ENCODE data around the gene OVOL3.
A peak's percentile ranks its signal among the peaks of the same experiment; 100 is the strongest.
"Not testable (repeated sequence)": the region's sequence is repeated elsewhere in the genome, so short reads cannot be mapped to it uniquely, and the experiment has no call there.

Gene OVOL3

DNA sequence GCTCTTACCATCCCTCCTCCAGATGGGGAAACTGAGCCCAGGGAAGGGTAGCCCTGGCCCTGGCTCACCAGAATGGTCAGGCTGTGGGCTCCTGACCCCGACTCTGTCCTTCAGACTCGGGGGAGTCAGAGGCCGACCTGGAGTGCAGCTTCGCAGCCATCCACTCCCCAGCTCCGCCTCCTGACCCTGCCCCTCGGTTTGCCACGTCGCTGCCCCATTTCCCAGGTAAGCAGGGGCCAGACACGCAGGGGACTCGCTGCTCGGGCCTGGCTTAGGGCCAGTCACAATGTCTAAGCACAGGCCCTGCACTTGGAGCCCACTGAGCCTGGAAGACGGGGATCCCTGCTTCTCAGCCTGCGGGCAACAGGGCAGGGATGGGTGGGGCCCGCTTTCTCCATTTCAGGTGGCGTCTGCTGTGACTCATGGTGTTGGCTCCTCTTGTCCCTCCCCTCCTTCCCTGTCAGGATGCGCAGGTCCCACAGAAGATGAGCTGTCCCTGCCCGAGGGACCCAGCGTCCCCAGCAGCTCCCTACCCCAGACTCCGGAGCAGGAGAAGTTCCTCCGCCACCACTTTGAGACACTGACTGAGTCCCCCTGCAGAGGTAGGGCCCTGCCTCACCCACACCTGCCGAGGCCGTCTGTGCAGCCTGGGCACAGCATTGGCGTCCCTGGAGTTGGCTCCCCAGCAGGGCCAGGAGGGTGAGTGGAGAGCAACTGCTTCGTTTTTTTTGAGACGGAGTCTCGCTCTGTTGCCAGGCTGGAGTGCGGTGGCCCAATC is 9.2 kb upstream of the OVOL3 start:
- no peak for DNase-seq

GRCh38 chr19:36103040-36103626 is 7.8 kb upstream of the OVOL3 start:
- no peak for DNase-seq

DNA sequence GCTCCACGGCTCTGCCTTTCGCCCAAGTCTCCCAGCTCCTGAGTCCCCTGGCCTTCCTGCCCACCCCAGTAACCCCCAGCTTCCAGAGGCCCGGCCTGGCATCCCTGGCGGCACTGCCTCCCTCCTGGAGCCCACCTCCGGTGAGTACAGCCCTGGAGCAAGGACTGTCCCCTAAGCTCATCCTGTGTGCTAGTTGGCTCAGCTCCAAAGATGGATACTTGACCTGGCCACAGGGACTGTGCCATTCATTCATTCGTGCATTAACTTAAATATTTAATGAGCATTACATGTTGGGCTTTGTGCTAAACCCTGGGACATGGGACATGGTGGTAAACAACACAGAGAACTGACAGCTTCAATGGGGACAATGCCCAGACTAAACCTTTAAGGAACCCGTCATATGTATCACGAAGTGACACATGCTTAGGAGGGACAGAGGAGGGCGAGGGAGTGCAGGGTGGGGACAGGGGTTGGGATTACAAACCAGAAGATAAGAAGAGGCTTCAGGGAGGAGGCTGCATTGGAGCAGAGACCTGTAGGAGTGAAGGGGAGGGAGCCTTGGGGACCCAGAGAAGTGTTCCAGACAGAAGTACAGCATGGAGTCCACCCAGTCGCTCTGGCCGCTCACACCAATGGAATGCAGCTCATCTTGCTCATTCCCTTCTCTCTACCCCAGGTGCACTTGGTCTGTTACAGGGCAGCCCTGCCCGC is 6.9 kb upstream of the OVOL3 start:
- peak; percentile 1 for DNase-seq

- DNase-seq, result no peak
These were observed 4.5 kb upstream of the OVOL3 start for GRCh38 chr19:36106441-36106840.

DNA sequence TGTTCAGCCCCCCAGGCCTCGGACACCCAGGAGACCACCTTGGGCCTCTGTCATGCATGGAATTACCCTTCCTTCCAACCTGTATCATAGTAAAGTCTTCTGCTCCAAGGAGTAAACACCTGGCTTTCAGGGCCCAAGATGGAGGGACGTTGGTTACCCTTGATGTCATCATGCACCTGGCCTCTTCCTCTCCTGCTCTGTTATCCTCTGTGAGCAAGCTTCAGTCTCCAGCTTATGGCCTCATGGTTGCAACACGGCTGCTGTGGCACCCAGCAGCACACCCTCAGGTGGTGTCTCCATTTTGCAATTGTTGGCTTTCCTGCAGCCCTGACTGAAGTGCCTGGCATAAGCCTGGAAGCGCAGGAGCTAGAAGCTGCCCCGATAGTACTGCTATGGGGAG is 4.0 kb upstream of the OVOL3 start:
- DNase-seq, result no peak

DNA sequence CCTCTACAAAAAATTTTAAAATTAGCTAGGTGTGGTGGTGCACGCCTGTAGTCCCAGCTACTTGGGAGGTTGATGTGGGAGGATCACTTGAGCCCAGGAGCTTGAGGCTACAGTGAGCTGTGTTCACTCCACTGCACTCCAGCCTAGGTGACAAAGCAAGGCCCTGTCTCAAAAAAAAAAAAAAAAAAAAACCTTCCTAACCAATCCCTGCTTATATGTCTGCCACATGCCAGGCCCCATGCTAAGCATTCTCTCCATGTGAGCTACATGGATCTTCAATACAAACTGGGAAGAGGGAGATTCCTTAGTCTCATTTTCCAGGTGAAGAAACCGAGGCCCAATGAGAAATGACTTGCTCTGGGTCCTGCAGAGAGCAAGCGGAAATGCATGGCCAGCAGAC is 2.3 kb upstream of the OVOL3 start:
- no peak for DNase-seq

DNA sequence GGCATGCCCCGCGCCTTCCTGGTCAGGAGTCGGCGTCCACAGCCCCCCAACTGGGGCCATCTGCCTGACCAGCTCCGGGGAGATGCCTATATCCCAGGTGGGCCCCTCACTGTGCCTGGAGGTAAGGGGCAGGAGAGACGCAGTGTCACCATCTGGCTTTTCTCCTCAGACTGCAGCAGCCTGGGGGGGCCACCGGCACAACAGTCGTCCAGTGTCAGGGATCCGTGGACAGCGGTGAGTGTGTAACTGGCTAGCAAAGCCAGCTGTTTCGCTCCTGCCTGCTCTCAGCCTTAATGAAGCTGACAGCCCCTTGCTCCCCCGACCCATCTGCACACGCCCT is 227 bp downstream of the OVOL3 start:
- DNase-seq, result no peak

DNA sequence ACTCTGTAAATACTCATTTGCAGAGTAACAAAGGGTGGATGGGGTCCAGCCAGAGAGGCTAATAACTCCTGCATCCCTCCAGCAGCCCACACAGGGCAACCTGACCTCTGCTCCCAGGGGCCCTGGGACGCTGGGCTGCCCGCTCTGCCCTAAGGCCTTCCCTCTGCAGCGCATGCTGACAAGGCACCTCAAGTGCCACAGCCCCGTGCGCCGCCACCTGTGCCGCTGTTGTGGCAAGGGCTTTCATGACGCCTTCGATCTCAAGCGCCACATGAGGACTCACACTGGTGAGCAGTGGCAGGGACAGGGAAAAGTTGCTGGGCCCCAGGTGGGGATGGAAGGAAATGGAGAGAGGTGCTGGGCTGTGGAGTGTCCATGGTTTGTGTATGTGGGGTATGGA is 1.7 kb downstream of the OVOL3 start:
- DNase-seq, result no peak

DNA sequence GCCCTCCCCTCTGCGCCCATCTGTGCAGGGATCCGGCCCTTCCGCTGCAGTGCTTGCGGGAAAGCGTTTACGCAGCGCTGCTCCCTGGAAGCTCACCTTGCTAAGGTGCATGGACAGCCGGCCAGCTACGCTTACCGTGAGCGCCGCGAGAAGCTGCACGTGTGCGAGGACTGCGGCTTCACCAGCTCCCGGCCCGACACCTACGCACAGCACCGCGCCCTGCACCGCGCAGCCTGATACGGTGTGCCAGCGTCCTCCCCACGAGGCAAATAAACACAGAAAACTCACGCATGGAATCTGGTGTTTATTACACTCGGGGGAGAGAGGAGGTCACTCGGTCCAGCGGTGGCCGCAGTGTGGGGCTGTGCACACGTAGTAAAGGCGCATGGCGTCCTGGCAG is 2.5 kb downstream of the OVOL3 start:
- no peak for DNase-seq

DNA sequence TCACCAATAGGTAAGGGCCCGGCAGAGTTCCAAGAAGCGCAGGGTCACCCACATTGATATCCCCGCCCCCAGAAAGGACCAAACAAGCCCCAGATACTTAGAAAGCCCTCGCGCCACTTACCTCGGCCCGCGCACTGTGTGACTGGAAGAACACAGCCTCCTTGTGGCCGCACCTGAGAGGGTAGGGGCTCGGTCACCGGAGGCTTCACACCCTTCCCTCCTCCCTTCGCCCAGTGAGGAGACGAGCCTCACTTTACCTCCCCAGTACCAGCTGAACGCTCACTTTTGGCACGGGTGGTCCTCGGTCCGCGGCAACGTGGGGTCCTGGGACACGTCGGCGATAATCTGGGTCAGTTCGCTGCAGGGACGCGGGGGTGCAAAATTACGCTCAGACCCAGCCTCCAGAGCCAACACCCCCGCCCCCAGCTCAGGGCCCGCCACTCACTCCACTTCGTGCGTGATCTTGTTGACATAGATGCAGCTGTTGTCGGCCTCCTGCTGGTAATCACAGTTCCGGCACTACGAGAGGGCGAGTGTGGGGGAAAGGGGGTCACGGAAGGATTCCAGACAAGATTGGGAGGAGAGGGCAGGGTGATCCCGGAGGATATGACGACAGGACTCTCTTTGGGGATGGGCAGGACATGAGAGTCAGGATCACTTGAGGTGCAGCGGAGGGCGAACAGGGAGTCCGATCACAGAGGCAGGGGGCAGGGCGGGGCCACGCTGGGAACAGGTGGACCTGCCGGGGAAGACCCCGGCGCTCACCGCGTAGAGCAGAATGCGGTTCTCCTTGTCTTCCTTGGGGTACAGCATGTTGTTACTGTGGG is 3.2 kb downstream of the OVOL3 start:
- DNase-seq, result no peak

DNA sequence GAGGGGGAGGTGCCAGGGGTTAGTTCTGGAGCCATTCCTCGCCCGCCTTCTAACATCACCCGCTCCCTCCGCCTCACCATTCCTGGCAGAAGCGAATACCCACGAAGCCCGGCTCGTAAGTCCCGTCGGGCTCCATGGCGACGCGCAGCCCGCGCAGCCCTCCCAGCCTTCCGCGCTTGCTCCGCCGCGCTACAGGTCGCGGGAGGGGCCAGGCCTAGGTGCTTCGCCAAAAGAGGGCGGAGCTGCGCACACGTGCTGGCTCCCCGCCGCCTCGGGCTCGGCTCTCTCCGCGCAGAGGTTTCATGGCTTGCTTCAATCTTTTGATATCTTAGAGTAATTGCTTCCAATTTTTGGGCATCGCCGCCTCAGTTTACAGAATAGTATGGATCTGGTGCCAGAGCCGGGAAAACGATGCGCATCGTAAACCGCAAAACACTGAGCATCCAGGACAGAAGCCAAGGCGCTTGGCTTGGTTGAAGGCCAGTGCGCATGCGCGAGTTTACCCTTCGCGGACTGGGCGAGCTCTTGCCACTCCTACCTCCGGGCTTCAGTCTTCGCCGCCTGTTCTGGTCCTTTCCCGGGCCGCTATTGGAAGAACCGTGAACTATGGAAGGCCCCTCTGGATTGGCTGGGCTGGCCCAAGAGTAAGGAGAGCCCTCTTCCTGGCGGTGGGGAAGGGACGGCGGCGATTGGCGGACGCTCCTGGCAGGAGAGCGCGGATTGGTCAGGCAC is 3.9 kb downstream of the OVOL3 start, which contains the start of gene POLR2I:
Gene POLR2I (minus strand): TSS at position 155 of the 732 bp plus-strand sequence. CDS start 19 bp downstream, at position 136.
- peak; percentile 100 for DNase-seq

DNA sequence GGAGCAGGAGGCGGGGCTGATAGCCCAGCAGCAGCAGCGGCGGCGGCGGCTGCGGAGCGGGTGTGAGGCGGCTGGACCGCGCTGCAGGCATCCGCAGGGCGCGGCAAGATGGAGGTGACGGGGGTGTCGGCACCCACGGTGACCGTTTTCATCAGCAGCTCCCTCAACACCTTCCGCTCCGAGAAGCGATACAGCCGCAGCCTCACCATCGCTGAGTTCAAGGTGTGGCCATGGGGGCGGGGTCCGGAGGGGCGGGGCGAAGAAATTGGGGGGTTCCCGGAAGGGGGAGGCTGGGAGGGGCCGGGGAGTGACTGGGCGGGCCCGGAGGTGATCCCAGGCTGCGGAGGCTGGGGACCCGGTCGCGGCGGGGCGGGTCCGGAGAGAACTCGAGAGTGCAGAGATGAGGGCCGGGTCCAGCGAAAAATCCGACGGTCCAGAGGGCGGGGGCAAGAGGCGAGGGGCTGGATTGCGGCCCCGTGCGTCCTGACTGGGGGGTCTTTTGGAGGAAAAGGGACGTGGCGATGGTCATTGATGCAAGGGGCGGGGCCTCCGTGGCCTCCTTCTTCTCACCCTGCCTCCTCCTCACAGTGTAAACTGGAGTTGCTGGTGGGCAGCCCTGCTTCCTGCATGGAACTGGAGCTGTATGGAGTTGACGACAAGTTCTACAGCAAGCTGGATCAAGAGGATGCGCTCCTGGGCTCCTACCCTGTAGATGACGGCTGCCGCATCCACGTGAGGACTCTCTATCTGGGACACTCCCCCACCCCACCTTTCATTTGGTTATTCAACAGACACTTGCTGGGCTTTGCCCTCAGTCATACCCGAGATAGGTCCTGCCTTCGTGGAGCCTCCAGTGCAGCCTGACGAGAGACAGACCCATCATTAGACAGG is 4.8 kb downstream of the OVOL3 start, which contains the start of gene TBCB:
Gene TBCB (plus strand): TSS at position 16 of the 891 bp plus-strand sequence. CDS start 93 bp downstream, at position 109.
- peak; percentile 69 for DNase-seq

DNA sequence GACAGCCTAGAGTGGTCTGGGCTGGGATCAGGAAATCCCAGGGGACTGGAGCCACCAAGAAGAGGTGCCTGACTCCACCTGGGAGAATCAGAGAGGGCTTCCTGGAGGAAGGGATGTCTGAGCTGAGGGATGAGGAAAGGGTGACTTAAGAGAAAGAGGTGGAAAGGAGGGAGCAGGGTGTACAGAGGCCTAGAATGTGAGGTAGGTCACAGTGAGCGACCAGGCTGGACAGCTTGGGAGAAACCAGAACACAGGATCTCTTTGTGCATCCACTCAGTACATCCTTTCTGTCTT is 5.3 kb downstream of the OVOL3 start:
- DNase-seq, result no peak

DNA sequence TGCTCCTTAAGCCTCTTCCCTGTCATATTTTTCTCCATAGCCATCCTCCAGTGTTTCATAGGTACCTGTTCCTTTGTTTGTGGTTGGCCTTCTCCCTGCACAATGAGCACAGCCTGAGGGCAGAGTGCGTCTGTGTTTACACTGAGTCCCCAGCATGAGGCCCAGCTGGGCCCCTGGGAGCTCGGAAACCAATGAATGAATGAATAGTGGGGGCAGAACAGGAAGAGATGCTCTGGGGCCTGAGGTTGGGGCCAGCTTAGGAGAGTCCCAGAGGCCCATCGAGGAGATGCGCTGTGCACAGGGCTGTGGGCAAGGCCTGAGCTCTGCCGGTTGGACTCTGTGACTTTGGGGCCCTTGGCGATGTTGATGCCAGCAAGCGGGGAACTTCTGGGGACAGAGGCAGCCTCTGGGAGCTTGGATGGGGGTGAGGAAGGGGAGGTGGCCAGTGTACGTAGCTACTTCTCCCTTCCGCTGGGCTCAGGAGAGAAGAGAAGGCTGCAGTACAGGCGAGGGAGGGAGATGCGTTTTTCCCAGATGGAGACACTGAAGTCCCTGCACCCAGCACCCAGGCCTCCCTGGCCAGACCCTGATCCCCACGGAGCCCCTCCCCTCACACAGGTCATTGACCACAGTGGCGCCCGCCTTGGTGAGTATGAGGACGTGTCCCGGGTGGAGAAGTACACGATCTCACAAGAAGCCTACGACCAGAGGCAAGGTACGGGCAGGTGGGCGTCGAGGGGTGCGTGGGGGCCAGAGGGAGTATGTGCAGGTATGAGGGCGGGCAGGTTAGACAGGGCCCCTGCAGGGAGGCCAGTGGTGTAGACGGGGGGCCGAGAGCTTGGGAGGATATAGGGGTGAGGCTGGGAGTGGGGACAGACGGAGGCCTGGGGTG is 9.4 kb downstream of the OVOL3 start:
- DNase-seq, result no peak

DNA sequence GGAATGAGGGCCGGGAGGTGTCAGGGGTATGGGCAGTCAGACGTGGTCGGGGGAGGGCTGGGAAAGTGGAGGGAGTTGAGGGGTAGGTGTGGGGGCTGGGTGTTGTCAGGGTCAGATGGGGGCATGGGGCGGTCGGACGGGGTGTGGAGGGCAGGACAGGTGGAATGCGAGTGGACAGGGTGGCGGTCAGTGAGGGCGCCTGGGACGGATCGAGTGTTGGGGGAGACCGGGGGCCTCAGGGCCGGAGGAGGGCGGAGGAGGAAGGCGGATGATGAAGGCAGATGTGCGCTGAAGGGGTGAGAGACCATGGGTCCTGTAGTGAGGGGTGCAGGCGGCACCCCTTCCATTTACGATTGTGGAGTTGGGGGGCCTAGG is 10.0 kb downstream of the OVOL3 start:
- DNase-seq, result no peak

GRCh38 chr19:36121486-36122124 is 10.7 kb downstream of the OVOL3 start:
- no peak for DNase-seq

GRCh38 chr19:36125557-36125956 is 14.6 kb downstream of the OVOL3 start:
- DNase-seq, result no peak

GRCh38 chr19:36128392-36128736 is 17.4 kb downstream of the OVOL3 start:
- no peak for DNase-seq

- DNase-seq, result not testable (repeated sequence)
These were observed 20.3 kb downstream of the OVOL3 start for GRCh38 chr19:36131221-36131620.

DNA sequence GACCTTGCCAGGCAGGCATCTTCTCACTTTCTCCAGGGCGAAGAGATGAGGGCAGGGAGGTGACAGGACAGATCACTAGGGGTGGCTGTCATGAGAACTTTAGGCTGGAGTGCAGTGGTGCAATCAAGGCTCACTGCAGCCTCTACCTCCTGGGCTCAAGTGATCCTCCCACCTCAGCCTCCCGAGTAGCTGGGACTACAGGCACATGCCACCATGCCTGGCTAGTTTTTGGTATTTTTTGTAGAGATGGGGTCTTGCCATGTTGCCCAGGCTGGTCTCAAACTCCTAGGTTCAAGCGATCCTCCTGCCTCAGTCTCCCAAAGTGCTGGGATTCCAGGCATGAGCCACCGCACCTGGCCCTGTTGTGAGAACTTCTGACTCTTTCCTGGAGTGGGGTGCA is 23.9 kb downstream of the OVOL3 start:
- not testable (repeated sequence) for DNase-seq

Data from kidney glomerular epithelial cell (primary cell).